Stimulated activated CD4-positive, alpha-beta T cell treated with anti-CD3 and anti-CD28 coated beads, Interleukin-15, amount 100 ng/mL, for 24 hours (primary cell): ENCODE data around the gene KCNK7.

Source experiments
- DNase-seq: peaks from one replicate; pipeline ENCODE4 v3.0.0-alpha.2; 2020

KCNK7 gene

GRCh38 chr11:65625628-65626342 lies 30.2 kb upstream of the KCNK7 start:
- peak; percentile 51 for DNase-seq

- no peak for DNase-seq
These were observed 29.5 kb upstream of the KCNK7 start for GRCh38 chr11:65624931-65625627.

- DNase-seq = no peak
These were observed 28.4 kb upstream of the KCNK7 start for GRCh38 chr11:65623852-65624616.

GRCh38 chr11:65623177-65623576 lies 27.6 kb upstream of the KCNK7 start:
- DNase-seq = no peak

GRCh38 chr11:65622011-65622410 lies 26.4 kb upstream of the KCNK7 start:
- no peak for DNase-seq

- no peak for DNase-seq
These were observed 25.9 kb upstream of the KCNK7 start for GRCh38 chr11:65621460-65621859.

- DNase-seq = no peak
These were observed 25.1 kb upstream of the KCNK7 start for GRCh38 chr11:65620666-65621065.

- DNase-seq = no peak
These were observed 23.8 kb upstream of the KCNK7 start for GRCh38 chr11:65619281-65619928.

- no peak for DNase-seq
These were observed 23.2 kb upstream of the KCNK7 start for GRCh38 chr11:65618763-65619162.

- no peak for DNase-seq
These were observed 22.6 kb upstream of the KCNK7 start for GRCh38 chr11:65617990-65618751.

GRCh38 chr11:65617136-65617850 lies 21.7 kb upstream of the KCNK7 start:
- no peak for DNase-seq

GRCh38 chr11:65616575-65617001 lies 21.0 kb upstream of the KCNK7 start:
- peak; percentile 37 for DNase-seq

- DNase-seq = peak; percentile 77
These were observed 20.5 kb upstream of the KCNK7 start for GRCh38 chr11:65615950-65616574.

GRCh38 chr11:65615229-65615949 lies 19.8 kb upstream of the KCNK7 start, which contains the start of gene PCNX3:
Gene PCNX3, plus strand, starts transcription at chr11:65615776. Its CDS starts 536 bp downstream, at chr11:65616312.
- peak; percentile 100 for DNase-seq

GRCh38 chr11:65613091-65613928 lies 17.7 kb upstream of the KCNK7 start:
- peak; percentile 34 for DNase-seq

GRCh38 chr11:65612691-65613090 lies 17.1 kb upstream of the KCNK7 start:
- DNase-seq = no peak

- DNase-seq = no peak
These were observed 16.4 kb upstream of the KCNK7 start for GRCh38 chr11:65611758-65612603.

GRCh38 chr11:65611028-65611757 lies 15.6 kb upstream of the KCNK7 start:
- DNase-seq = no peak
